ENCODE data around the gene WRAP73.

DNA sequence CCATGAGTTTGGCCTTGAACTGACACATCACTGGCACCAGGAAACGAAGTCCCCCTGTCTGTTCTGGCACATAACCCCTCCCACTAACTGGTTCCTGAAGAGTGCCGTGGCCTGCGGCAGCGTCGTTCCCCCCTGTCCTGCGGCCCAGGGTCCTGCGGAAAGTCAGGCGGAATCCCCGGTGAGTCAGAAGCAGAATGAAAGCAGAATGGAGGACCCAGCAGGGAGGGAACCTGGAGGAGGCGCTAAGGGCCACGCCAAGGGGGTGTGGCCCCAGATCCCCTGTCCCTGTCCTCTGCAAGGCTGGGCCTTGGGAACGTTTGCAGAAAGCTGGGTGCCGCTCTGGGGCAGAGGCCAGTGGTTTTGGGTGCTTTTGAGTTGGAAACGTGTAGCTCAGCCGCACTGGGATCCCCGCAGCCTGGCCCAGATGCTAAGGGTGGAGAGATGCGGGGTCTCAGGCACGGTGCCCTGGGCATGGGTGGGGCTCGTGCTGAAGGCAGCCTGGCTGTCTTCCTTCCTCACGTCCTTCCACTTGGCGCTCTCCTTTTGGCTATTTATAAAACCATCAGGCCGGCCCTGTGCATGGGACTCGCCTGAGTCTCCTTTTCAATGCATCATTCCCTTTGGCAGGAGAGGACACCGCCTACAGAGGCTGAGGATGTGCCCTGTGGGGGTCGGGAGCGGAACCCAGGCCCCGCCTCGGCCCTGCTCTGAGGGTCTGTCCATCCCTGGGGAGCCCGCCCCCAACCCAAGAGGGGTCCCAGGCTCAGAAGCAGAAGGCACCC is 38.6 kb upstream of the WRAP73 start:
- TF ChIP-seq, protein P1, sequence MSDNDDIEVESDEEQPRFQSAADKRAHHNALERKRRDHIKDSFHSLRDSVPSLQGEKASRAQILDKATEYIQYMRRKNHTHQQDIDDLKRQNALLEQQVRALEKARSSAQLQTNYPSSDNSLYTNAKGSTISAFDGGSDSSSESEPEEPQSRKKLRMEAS (IDR thresholded peaks at IDR 0.05): no peak
- TF ChIP-seq RNF2 (IDR thresholded peaks at IDR 0.05; ENCODE audit: borderline replicate concordance, low read depth): no peak
- TF ChIP-seq EP300 (IDR thresholded peaks at IDR 0.05): no peak
- TF ChIP-seq POLR2A (IDR thresholded peaks at IDR 0.05; ENCODE audit: low read length): no peak
- TF ChIP-seq MAFK (IDR thresholded peaks at IDR 0.05; ENCODE audit: partially characterized antibody): no peak
